Prostate gland (tissue), 2 donors: ENCODE results near the gene NCAPG2.

ENCODE experiments used
- CTCF ChIP-seq, 4 experiments: fragments of 200-600 bp in 2 of 4; fragments of 450-650 bp in 2 of 4; sonication (generic) in 2 of 4; IDR thresholded peaks; 1 replicate in 3 of 4; 2 replicates in 1 of 4; pipeline ENCODE4 v1.5.1; 2016 to 2019; ENCODE audit warnings: antibody characterized with exemption in 4 of 4, mild to moderate bottlenecking in 2 of 4, moderate library complexity in 2 of 4
- POLR2A ChIP-seq: fragments of 450-650 bp; IDR thresholded peaks from one replicate; pipeline ENCODE4 v1.6.1; 2016; ENCODE audit warnings: antibody characterized with exemption, mild to moderate bottlenecking
- POLR2AphosphoS5 ChIP-seq: sonication (generic); formaldehyde crosslinking; IDR thresholded peaks from one replicate; pipeline ENCODE4 v1.6.1; 2017; ENCODE audit warnings: antibody characterized with exemption

- no peak for TF ChIP-seq POLR2A
- TF ChIP-seq POLR2AphosphoS5 = no peak
- no peak for TF ChIP-seq CTCF (IDR thresholded peaks at IDR 0.05)
These were observed 34.2 kb upstream of the NCAPG2 start for GRCh38 chr7:158738841-158739240.
